Small intestine (tissue), 7 donors: ENCODE measurements around the gene ECE1. TPM values are rescaled to one million over a fixed set of nuclear protein-coding genes. Genes with fewer than 3 reads are reported as not detected.
A peak's percentile ranks its signal among the peaks of the same experiment; 100 is the strongest.
"Not testable (repeated sequence)": the region's sequence is repeated elsewhere in the genome, so short reads cannot be mapped to it uniquely, and the experiment has no call there.

Experiments used
- DNase-seq, 2 donors: peaks; one replicate each; pipeline versions ENCODE4 v3.0.0 to v3.0.0-alpha.2; 2013
- FAIRE-seq: peaks from 2 replicates; lab custom pipeline; 2012; peaks lifted over from hg19 to GRCh38; lab: Jason Lieb, UNC
- H3K27ac ChIP-seq, 3 donors: one replicate each; pipeline ENCODE4 v1.5.1; 2013; ENCODE audit warnings: low read length in 2 of 3, mild to moderate bottlenecking in 2 of 3, control low read depth in 1 of 3, inconsistent platforms in 1 of 3, low read depth in 1 of 3, moderate library complexity in 1 of 3
- H3K27me3 ChIP-seq, 3 donors: one replicate each; pipeline ENCODE4 v1.6.1; 2013; ENCODE audit warnings: low read length in 3 of 3, inconsistent platforms in 1 of 3; ENCODE audit not compliant: control insufficient read depth in 3 of 3, insufficient read depth in 3 of 3
- H3K36me3 ChIP-seq, 3 donors: one replicate each; pipeline ENCODE4 v1.6.1; 2013; ENCODE audit warnings: low read length in 3 of 3, inconsistent platforms in 1 of 3, low read depth in 1 of 3, mild to moderate bottlenecking in 1 of 3, moderate library complexity in 1 of 3; ENCODE audit not compliant: control insufficient read depth in 3 of 3, insufficient read depth in 2 of 3
- H3K4me1 ChIP-seq, 3 donors: one replicate each; pipeline ENCODE4 v1.6.1; 2013; ENCODE audit warnings: low read length in 2 of 3, inconsistent platforms in 1 of 3, low read depth in 1 of 3, mild to moderate bottlenecking in 1 of 3, moderate library complexity in 1 of 3; ENCODE audit not compliant: control insufficient read depth in 3 of 3, insufficient read depth in 2 of 3
- H3K4me3 ChIP-seq, 3 donors: one replicate each; pipeline ENCODE4 v1.5.1; 2013; ENCODE audit warnings: low read length in 3 of 3, control low read depth in 1 of 3, inconsistent platforms in 1 of 3, low read depth in 1 of 3, mild to moderate bottlenecking in 1 of 3, moderate library complexity in 1 of 3
- H3K9me3 ChIP-seq, 2 donors: one replicate each; pipeline ENCODE4 v1.6.1; 2013; ENCODE audit warnings: low read depth in 1 of 2, low read length in 1 of 2; ENCODE audit not compliant: control insufficient read depth in 2 of 2, insufficient read depth in 1 of 2
- WGBS, 3 donors: extraction: QIAGEN DNeasy Blood & Tissue Kit; methylation state at CpG; one replicate each; pipeline ENCODE4 v1.1.7; 2013; 5-methylcytosine and 5-hydroxymethylcytosine counted together
- polyA plus RNA-seq, 4 donors: library from polyadenylated mRNA; stranded (reverse) in 3 of 4; unstranded in 1 of 4; fragments of 200-250 nt in 3 of 4; fragments of 120-200 nt in 1 of 4; gene quantifications; one replicate each; pipeline versions ENCODE4 v1.2.1 to v1.2.3, GENCODE V29; 2013
- donor health status: healthy with polysubstance abuse.
- donor health status: control.
- donor health status: control.
- donor health status: Bipolar disorder and iron deficiency.
- donor health status: healthy.

The ECE1 gene
- polyA plus RNA-seq, 4 donors = 20.8 to 68.9 (median 40.4) TPM

- Histone ChIP-seq H3K27ac (no peak overlapping the region), H3K4me3 (no peak overlapping the region), H3K27me3 (no peaks in the 10 kb centered on the region), H3K9me3 (no peaks in the 10 kb centered on the region), H3K36me3 (peaks cover 18 to 83% (median 22%) of the 10 kb centered on the region in 3 donors), H3K4me1 (no peaks in the 10 kb centered on the region)
- DNase-seq (no peak), FAIRE-seq (no peak)
- WGBS, 3 donors = 69 to 86% (median 77%) methylated on average over 7 of the region's 7 CpGs
Measured at GRCh38 chr1:21220815-21221214, 69.4 kb downstream of the ECE1 start.

GRCh38 chr1:21219674-21220073, 70.6 kb downstream of the ECE1 start:
- no peak for DNase-seq
- H3K4me1 ChIP-seq = no peaks in the 10 kb centered on the region
- 92 to 95% (median 94%) methylated on average over 21 of the region's 21 CpGs for WGBS, 3 donors
- no peak overlapping the region for H3K4me3 ChIP-seq
- H3K27me3 ChIP-seq = no peaks in the 10 kb centered on the region
- no peaks in the 10 kb centered on the region for H3K9me3 ChIP-seq
- no peak overlapping the region for H3K27ac ChIP-seq
- FAIRE-seq = no peak
- H3K36me3 ChIP-seq = peaks cover 13 to 72% (median 22%) of the 10 kb centered on the region in 3 donors

DNA sequence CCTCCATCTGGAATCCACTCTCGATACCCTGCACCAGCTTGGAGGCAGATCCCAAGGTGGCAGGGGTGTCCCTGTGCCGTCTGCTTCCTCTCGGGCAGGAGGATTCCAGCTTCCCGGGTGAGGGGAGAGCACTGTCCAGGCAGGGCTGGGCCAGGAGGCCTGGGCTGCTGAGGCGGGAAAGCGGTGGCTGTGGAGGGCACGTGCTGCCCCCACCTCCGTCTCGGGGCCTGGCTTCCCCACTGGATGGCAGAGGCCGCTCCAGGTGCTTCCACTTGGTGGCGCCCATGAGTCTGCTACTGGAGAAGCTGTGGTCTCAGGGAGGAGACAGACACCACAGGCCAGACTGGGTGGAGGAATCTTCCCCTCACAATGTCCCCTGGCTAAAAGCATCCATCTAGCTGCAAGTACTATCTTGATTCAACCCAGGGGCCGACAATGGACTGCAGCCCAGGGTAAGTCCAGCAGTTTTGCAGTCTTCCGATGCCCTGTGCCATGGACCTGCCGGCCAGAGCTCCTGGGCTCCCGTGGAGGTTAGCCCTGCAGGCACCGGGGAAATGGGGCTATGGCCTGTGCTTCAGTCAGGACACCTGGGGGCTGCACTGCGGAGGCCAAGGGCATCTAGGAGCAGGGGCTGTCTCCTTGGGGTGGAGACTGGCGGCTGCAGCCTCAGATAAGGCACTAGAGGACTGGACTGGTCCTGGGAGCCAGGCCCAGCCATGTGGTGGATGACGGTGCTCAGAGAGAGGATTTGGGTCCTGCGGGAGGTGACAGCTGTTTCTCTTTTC, 72.3 kb downstream of the ECE1 start:
- no peaks in the 10 kb centered on the region for H3K27me3 ChIP-seq
- WGBS, 3 donors = 83 to 92% (median 90%) methylated on average over 20 of the region's 20 CpGs
- no peak overlapping the region for H3K4me3 ChIP-seq
- peaks cover 8 to 57% (median 14%) of the 10 kb centered on the region in 3 donors for H3K36me3 ChIP-seq
- no peaks in the 10 kb centered on the region for H3K4me1 ChIP-seq
- no peak overlapping the region for H3K27ac ChIP-seq
- DNase-seq (peak in 1 of 2 donors; percentile 12), FAIRE-seq (no peak)
- H3K9me3 ChIP-seq = no peaks in the 10 kb centered on the region

GRCh38 chr1:21216835-21217811, 73.1 kb downstream of the ECE1 start:
- Histone ChIP-seq H3K4me1 (no peaks in the 10 kb centered on the region), H3K9me3 (no peaks in the 10 kb centered on the region), H3K27me3 (no peaks in the 10 kb centered on the region), H3K36me3 (peaks cover 8 to 50% (median 12%) of the 10 kb centered on the region in 3 donors), H3K4me3 (no peak overlapping the region), H3K27ac (no peak overlapping the region)
- FAIRE-seq = no peak
- WGBS, 3 donors = 76 to 82% (median 79%) methylated on average over 15 to 19 of the region's 19 CpGs
- DNase-seq = peak; percentile 63 to 69

GRCh38 chr1:21212126-21212525, 78.1 kb downstream of the ECE1 start:
- WGBS, 3 donors = 54 to 64% (median 63%) methylated on average over 3 of the region's 3 CpGs

DNA sequence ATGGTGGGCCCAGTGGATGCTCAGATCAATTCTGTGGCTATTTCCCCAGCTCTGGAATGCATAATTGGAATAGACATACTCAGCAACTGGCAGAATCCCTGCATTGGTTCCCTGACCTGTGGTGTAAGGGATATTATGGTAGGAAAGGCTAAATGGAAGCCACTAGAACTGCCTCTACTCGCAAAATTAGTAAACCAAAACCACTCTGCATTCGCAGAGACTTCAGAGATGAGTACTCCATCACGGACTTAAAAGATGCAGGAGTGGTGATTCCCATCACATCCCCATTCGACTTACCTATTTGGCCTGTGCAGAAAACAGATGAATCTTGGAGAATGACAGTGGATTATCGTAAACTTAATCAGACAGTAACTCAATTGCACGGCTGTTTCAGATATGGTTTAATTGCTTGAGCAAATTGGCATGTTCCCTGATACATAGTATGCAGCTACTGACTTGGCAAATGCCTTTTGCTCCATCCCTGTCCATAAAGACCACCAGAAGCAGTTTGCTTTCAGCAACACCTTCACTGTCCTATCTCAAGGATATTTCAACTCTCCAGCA, 82.0 kb downstream of the ECE1 start:
- not testable (repeated sequence) for H3K36me3 ChIP-seq, DNase-seq, H3K27ac ChIP-seq, H3K9me3 ChIP-seq, FAIRE-seq, H3K27me3 ChIP-seq, H3K4me3 ChIP-seq, H3K4me1 ChIP-seq
- WGBS, 3 donors = 68 to 72% (median 70%) methylated on average over 6 of the region's 6 CpGs

More at GRCh38 chr1:21212126-21212525, 78.1 kb downstream of the ECE1 start:
- H3K27ac ChIP-seq = no peak overlapping the region
- DNase-seq (no peak), FAIRE-seq (no peak)
- H3K36me3 ChIP-seq = peaks cover 0 to 3% (median 0%) of the 10 kb centered on the region in 3 donors
- H3K27me3 ChIP-seq = no peaks in the 10 kb centered on the region
- H3K9me3 ChIP-seq = no peaks in the 10 kb centered on the region
- H3K4me3 ChIP-seq = no peak overlapping the region
- no peaks in the 10 kb centered on the region for H3K4me1 ChIP-seq

DNA sequence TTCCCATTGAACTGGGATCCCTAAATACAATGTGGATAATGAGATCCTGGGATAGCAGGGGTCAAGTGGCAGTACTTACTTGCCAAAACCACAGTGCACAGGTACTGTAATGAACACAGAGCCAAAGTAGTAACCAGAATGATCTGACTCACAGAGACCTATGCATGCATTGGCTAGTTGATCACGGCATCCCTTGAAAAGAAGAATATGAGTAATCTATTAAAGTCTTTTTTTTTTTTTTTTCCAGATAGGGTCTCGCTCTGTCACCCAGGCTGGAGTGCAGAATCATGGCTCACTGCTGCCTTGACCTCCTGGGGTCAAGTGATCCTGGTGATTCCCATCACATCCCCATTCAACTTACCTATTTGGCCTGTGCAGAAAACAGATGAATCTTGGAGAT, 84.1 kb downstream of the ECE1 start:
- DNase-seq (no peak), FAIRE-seq (no peak)
- WGBS, 3 donors = 39 to 77% (median 62%) methylated on average over 2 of the region's 2 CpGs
- H3K4me3 ChIP-seq = no peak overlapping the region
- no peaks in the 10 kb centered on the region for H3K27me3 ChIP-seq
- no peaks in the 10 kb centered on the region for H3K36me3 ChIP-seq
- H3K9me3 ChIP-seq = no peaks in the 10 kb centered on the region
- no peaks in the 10 kb centered on the region for H3K4me1 ChIP-seq
- no peak overlapping the region for H3K27ac ChIP-seq

- no peak for FAIRE-seq
- Histone ChIP-seq H3K36me3 (no peaks in the 10 kb centered on the region), H3K4me3 (no peak overlapping the region), H3K9me3 (no peaks in the 10 kb centered on the region), H3K27me3 (no peaks in the 10 kb centered on the region), H3K4me1 (no peaks in the 10 kb centered on the region), H3K27ac (no peak overlapping the region)
- DNase-seq = no peak
- 95 to 97% (median 97%) methylated on average over 5 of the region's 5 CpGs for WGBS, 3 donors
Measured at GRCh38 chr1:21205416-21205815, 84.8 kb downstream of the ECE1 start.
